Calu3 (cell line): ENCODE results near the gene SYNGR2. TPM values are rescaled to one million over a fixed set of nuclear protein-coding genes. Genes with fewer than 3 reads are reported as not detected.

ENCODE experiments used
- BruUV-seq: library from RNA; stranded (reverse); fragments of 400-500 nt; replicated peaks from 2 replicates; lab custom pipeline; 2021; lab: Mats Ljungman, UMichigan
- CTCF ChIA-PET: fragments of 300-600 bp; sonication (Branson Sonifier 250); formaldehyde crosslinking; loops from one replicate; lab custom pipeline; 2022; ENCODE audit warnings: antibody characterized with exemption; lab: Charles Lee
- DNase-seq: peaks from one replicate; pipeline ENCODE4 v3.0.0; 2022
- H3K27ac Mint-ChIP-seq: one replicate; pipeline ENCODE4 v1.8.0; 2022; ENCODE audit warnings: mixed read lengths; ENCODE audit not compliant: unreplicated experiment
- H3K27me3 Mint-ChIP-seq: one replicate; pipeline ENCODE4 v1.8.0; 2022; ENCODE audit warnings: mixed read lengths; ENCODE audit not compliant: unreplicated experiment
- H3K36me3 Mint-ChIP-seq: one replicate; pipeline ENCODE4 v1.8.0; 2022; ENCODE audit warnings: mild to moderate bottlenecking, moderate library complexity, mixed read lengths; ENCODE audit not compliant: insufficient read depth, unreplicated experiment
- H3K4me1 Mint-ChIP-seq: one replicate; pipeline ENCODE4 v1.8.0; 2022; ENCODE audit warnings: mild to moderate bottlenecking, low read depth, mixed read lengths; ENCODE audit not compliant: unreplicated experiment
- H3K4me3 Mint-ChIP-seq: one replicate; pipeline ENCODE4 v1.8.0; 2022; ENCODE audit warnings: mild to moderate bottlenecking, low read depth, moderate library complexity, mixed read lengths; ENCODE audit not compliant: unreplicated experiment
- H3K9me3 Mint-ChIP-seq: one replicate; pipeline ENCODE4 v1.8.0; 2022; ENCODE audit warnings: low read depth, mixed read lengths; ENCODE audit not compliant: unreplicated experiment
- CTCF ChIP-seq: fragments of 200-600 bp; IDR thresholded peaks from one replicate; pipeline ENCODE4 v1.8.0; 2022; ENCODE audit warnings: antibody characterized with exemption; ENCODE audit not compliant: unreplicated experiment
- intact Hi-C: fragments of 100-400 bp; cut with micrococcal nuclease; formaldehyde crosslinking; loops from one replicate; pipeline ENCODE4 v1.10.0; 2022; ENCODE audit not compliant: unreplicated experiment
- total RNA-seq: library from RNA; stranded (reverse); gene quantifications from 2 replicates; pipeline ENCODE4 v1.2.3, GENCODE V29; 2022

SYNGR2 gene
- total RNA-seq, 1 experiment from 2014 or later, result 204 TPM

DNA sequence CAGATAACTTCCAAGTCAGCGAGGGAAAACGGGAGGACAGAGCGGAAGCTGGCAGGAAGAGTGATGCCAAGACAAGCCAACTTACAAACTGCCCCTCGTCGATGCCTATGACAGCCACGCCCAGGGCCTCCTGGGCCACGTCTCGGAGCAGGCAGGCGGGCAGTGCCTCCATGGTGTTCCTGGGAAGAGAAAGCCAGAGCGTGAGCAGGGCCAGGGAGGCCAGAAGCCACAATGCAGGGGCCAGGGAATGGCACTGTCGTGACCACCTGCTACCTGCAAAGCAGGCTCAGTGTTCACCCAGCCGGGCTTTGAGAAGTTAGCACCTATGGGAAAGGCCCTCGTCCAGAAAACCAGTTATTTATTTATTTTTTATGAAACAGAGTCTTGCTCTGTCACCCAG, 14.1 kb downstream of the SYNGR2 start:
- no peak overlapping the region for H3K27ac Mint-ChIP-seq
- H3K4me3 Mint-ChIP-seq, result no peak overlapping the region
- intact Hi-C loops, result no loop called here
- no peak for TF ChIP-seq CTCF
- H3K36me3 Mint-ChIP-seq, result peaks cover 57% of the 10 kb centered on the region
- BruUV-seq, result no TSS peak
- CTCF ChIA-PET, result interaction anchor here (0.7 to 1.1 kb wide), 2 partner anchors 18 to 51 kb away, joined by 3 read pairs; no protein-coding TSS in a partner anchor
- DNase-seq, result no peak
- H3K4me1 Mint-ChIP-seq, result peaks cover 16% of the 10 kb centered on the region
- H3K27me3 Mint-ChIP-seq, result no peaks in the 10 kb centered on the region
- no peaks in the 10 kb centered on the region for H3K9me3 Mint-ChIP-seq

GRCh38 chr17:78183916-78184315, 15.5 kb downstream of the SYNGR2 start:
- no peak for TF ChIP-seq CTCF
- no peak for DNase-seq
- H3K27me3 Mint-ChIP-seq, result no peaks in the 10 kb centered on the region
- no peak overlapping the region for H3K27ac Mint-ChIP-seq
- peaks cover 23% of the 10 kb centered on the region for H3K4me1 Mint-ChIP-seq
- no TSS peak for BruUV-seq
- H3K36me3 Mint-ChIP-seq, result peaks cover 57% of the 10 kb centered on the region
- CTCF ChIA-PET, result no interaction called here
- no peak overlapping the region for H3K4me3 Mint-ChIP-seq
- no peaks in the 10 kb centered on the region for H3K9me3 Mint-ChIP-seq
- intact Hi-C loops, result no loop called here

DNA sequence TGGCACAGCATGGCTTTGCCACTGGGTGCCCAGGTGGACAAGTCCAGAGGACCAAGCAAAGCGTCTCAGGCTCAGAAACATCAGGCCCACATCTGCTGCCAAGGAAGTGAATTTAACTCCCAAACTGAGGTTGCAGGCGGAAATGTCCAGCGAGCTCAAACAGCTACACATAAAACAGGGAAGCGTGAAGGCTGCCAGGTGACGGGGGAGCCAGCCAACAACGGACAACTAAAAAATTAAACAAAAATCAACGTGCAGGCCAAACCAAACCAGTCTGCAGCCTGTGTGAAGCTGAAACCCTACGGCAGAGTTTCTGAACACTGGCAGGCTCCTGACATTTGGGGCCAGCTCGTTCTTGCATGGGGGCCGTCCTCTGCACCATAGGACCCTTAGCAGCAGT, 16.0 kb downstream of the SYNGR2 start:
- Mint-ChIP-seq H3K4me1 (peaks cover 23% of the 10 kb centered on the region), H3K36me3 (peaks cover 53% of the 10 kb centered on the region), H3K9me3 (no peaks in the 10 kb centered on the region), H3K27ac (no peak overlapping the region), H3K4me3 (no peak overlapping the region), H3K27me3 (no peaks in the 10 kb centered on the region)
- no peak for TF ChIP-seq CTCF
- intact Hi-C loops, result no loop called here
- no TSS peak for BruUV-seq
- CTCF ChIA-PET, result no interaction called here
- no peak for DNase-seq

DNA sequence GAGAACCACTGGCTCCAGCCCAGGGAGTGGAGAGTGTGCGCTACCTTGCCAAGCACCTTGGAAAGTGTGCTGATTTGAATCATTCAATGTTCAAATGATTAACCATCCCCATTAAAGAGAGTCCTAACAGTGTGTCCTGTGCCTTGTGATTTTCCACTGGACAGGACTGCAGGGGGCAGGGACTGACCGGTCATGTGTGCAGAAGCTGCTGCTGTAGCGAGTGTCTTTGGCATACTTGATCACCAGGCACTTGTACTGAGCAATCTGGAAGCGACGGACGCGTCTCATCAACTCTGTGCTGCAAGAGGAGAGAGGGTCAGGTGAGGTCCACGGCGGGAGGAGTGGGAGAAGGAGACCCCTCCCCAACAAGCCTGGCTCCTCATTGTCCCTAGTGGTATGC, 16.5 kb downstream of the SYNGR2 start:
- peaks cover 23% of the 10 kb centered on the region for H3K4me1 Mint-ChIP-seq
- no TSS peak for BruUV-seq
- DNase-seq, result no peak
- TF ChIP-seq CTCF, result no peak
- H3K9me3 Mint-ChIP-seq, result no peaks in the 10 kb centered on the region
- CTCF ChIA-PET, result no interaction called here
- no peak overlapping the region for H3K27ac Mint-ChIP-seq
- intact Hi-C loops, result loop anchor here (5.0 kb wide), 1 partner anchor 73 kb away; no protein-coding TSS in a partner anchor
- peaks cover 50% of the 10 kb centered on the region for H3K36me3 Mint-ChIP-seq
- no peaks in the 10 kb centered on the region for H3K27me3 Mint-ChIP-seq
- peak overlapping the region; percentile 15 for H3K4me3 Mint-ChIP-seq
